CD8-positive, alpha-beta memory T cell (primary cell): ENCODE measurements around the gene SLAMF8. TPM values are rescaled to one million over a fixed set of nuclear protein-coding genes. Genes with fewer than 3 reads are reported as not detected.
A peak's percentile ranks its signal among the peaks of the same experiment; 100 is the strongest.

ENCODE experiments used
- CTCF ChIA-PET: fragments of 350-600 bp; sonication (Branson Sonifier 250); formaldehyde crosslinking; loops from one replicate; lab custom pipeline; 2021; ENCODE audit warnings: antibody characterized with exemption; lab: Charles Lee
- POLR2A ChIA-PET: fragments of 350-600 bp; sonication (Branson Sonifier 250); formaldehyde crosslinking; loops from one replicate; lab custom pipeline; 2021; ENCODE audit warnings: antibody characterized with exemption; lab: Charles Lee
- DNase-seq, 5 donors: peaks; one replicate each; pipeline versions ENCODE4 v3.0.0 to v3.0.0-alpha.2; 2020 to 2022; ENCODE audit warnings: mixed read lengths in 1 of 5
- H3K27ac ChIP-seq: one replicate; pipeline ENCODE4 v1.7.0; 2013; ENCODE audit warnings: low read depth, mild to moderate bottlenecking, low read length, moderate library complexity
- H3K27me3 ChIP-seq: 2 replicates; pipeline ENCODE4 v1.7.0; 2013; ENCODE audit warnings: low read length, mild to moderate bottlenecking; ENCODE audit not compliant: insufficient read depth, poor library complexity, severe bottlenecking
- H3K36me3 ChIP-seq: 2 replicates; pipeline ENCODE4 v1.7.0; 2013; ENCODE audit warnings: mild to moderate bottlenecking, low read length, moderate library complexity; ENCODE audit not compliant: insufficient read depth
- H3K4me1 ChIP-seq: 2 replicates; pipeline ENCODE4 v1.7.0; 2013; ENCODE audit warnings: mild to moderate bottlenecking, low read length, moderate library complexity; ENCODE audit not compliant: insufficient read depth
- H3K4me3 ChIP-seq: 2 replicates; pipeline ENCODE4 v1.7.0; 2013; ENCODE audit warnings: mild to moderate bottlenecking, low read length
- H3K9me3 ChIP-seq: 2 replicates; pipeline ENCODE4 v1.7.0; 2013; ENCODE audit warnings: mild to moderate bottlenecking, low read length
- H3K27ac Mint-ChIP-seq, 8 donors: one replicate each; pipeline ENCODE4 v1.8.0; 2020 to 2021; ENCODE audit warnings: mixed read lengths in 8 of 8, mild to moderate bottlenecking in 6 of 8, inconsistent platforms in 3 of 8, moderate library complexity in 3 of 8
- H3K27me3 Mint-ChIP-seq, 2 donors: one replicate each; pipeline ENCODE4 v1.8.0; 2020 to 2021; ENCODE audit warnings: mixed read lengths in 2 of 2, mild to moderate bottlenecking in 1 of 2, moderate library complexity in 1 of 2
- H3K36me3 Mint-ChIP-seq, 3 donors: one replicate each; pipeline ENCODE4 v1.8.0; 2020 to 2021; ENCODE audit warnings: mixed read lengths in 3 of 3, inconsistent platforms in 1 of 3, mild to moderate bottlenecking in 1 of 3
- H3K4me1 Mint-ChIP-seq, 3 donors: one replicate each; pipeline ENCODE4 v1.8.0; 2020 to 2021; ENCODE audit warnings: mixed read lengths in 3 of 3, inconsistent platforms in 1 of 3, mild to moderate bottlenecking in 1 of 3
- H3K4me3 Mint-ChIP-seq, 7 donors: one replicate each; pipeline ENCODE4 v1.8.0; 2020 to 2021; ENCODE audit warnings: mixed read lengths in 7 of 7, mild to moderate bottlenecking in 6 of 7, moderate library complexity in 4 of 7, inconsistent platforms in 2 of 7
- H3K9me3 Mint-ChIP-seq, 5 donors: one replicate each; pipeline ENCODE4 v1.8.0; 2020 to 2022; ENCODE audit warnings: mixed read lengths in 5 of 5, mild to moderate bottlenecking in 3 of 5, moderate library complexity in 2 of 5, inconsistent platforms in 1 of 5
- polyA plus RNA-seq: library from polyadenylated mRNA; unstranded; fragments of 300-500 nt; fragmentation: Illumina TruSeq; gene quantifications from one replicate; pipeline ENCODE4 v1.2.3, GENCODE V29; 2021
- total RNA-seq, 2 experiments: library from RNA; stranded (reverse); gene quantifications; one replicate each; pipeline ENCODE4 v1.2.3, GENCODE V29; 2021

The SLAMF8 gene
- total and polyA plus RNA-seq, 3 experiments from 2014 or later = 3.2 to 7.3 (median 4.0) TPM

- Mint-ChIP-seq H3K27me3 (peaks cover 7 to 9% of the 10 kb centered on the region in 2 donors), H3K36me3 (no peaks in the 10 kb centered on the region), H3K27ac (no peak overlapping the region), H3K9me3 (no peaks in the 10 kb centered on the region), H3K4me3 (peak overlapping the region in 1 of 7 donors; percentile 19), H3K4me1 (peaks cover 16 to 28% (median 17%) of the 10 kb centered on the region in 3 donors)
- no peaks in the 10 kb centered on the region for H3K27me3 ChIP-seq
- no peaks in the 10 kb centered on the region for H3K36me3 ChIP-seq
- no peak for DNase-seq
- H3K27ac ChIP-seq = no peak overlapping the region
- H3K4me1 ChIP-seq = no peaks in the 10 kb centered on the region
- H3K4me3 ChIP-seq = no peak overlapping the region
- ChIA-PET POLR2A (no interaction called here), CTCF (interaction anchor here (0.6 to 3.5 kb wide), 2 partner anchors 12 to 34 kb away, joined by 3 to 16 read pairs; no protein-coding TSS in a partner anchor)
- no peaks in the 10 kb centered on the region for H3K9me3 ChIP-seq
Measured at GRCh38 chr1:159786966-159787365, 39.7 kb upstream of the SLAMF8 start.

DNA sequence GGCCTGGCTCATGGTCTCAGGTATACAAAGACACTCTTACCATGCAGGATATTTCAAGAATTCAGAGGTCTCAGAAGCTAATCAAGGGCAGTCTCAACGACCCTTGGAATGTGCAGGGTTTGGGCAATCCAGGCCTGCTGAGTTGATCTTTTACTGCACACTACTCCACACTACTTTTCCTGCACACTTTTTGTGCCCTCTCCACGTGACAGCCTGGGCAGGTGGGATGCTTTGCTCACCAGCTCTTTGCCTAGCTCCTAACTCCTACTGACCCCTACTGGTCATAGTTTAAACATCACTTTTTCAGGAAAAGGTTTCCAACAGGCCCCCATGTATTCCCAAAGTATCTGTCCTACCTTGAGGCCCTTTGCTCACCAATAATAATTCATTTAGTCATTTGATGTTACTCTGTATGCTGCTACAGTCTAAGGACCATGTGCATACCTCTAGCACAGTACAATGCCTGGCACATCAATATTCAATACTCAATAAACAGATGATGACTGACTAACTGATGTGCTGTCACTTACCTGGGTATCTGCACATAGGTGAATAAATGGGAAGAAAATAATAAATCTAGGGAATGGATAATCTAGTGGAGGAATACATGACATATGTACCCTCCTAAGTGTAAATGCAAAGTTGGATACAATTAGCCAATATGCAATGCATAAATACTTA is 36.3 kb upstream of the SLAMF8 start:
- H3K4me1 Mint-ChIP-seq = peaks cover 0 to 4% (median 0%) of the 10 kb centered on the region in 3 donors
- no peaks in the 10 kb centered on the region for H3K9me3 ChIP-seq
- H3K36me3 ChIP-seq = no peaks in the 10 kb centered on the region
- POLR2A ChIA-PET = no interaction called here
- H3K4me3 ChIP-seq = no peak overlapping the region
- H3K36me3 Mint-ChIP-seq = no peaks in the 10 kb centered on the region
- CTCF ChIA-PET = interaction anchor here (1.0 to 1.3 kb wide), 5 partner anchors 9 to 102 kb away, joined by 3 to 9 read pairs (median 5); partner anchors contain the start of gene DUSP23
- H3K27ac ChIP-seq = no peak overlapping the region
- H3K27me3 Mint-ChIP-seq = peaks cover 5 to 9% of the 10 kb centered on the region in 2 donors
- H3K27ac Mint-ChIP-seq = no peak overlapping the region
- no peaks in the 10 kb centered on the region for H3K9me3 Mint-ChIP-seq
- DNase-seq = peak in 1 of 5 donors; percentile 20
- no peaks in the 10 kb centered on the region for H3K4me1 ChIP-seq
- no peak overlapping the region for H3K4me3 Mint-ChIP-seq
- no peaks in the 10 kb centered on the region for H3K27me3 ChIP-seq

DNA sequence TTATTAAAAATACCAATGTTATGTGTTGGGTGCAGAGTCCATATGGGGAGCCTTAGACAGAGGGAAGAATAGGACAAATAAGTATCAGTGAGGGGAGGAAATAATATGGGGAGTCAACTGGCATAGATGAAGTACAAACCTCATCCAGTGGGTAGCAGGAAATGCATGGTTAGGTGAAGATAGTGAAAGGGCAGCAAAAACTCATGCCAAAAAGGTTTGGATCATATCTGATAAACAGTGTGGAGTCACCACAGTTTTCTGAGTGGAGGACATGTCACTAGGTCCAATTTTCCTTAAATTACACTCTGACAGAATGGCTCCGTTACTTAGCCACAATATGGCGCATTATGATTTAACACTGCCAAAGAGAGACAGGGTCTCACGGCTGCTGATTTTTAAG is 35.6 kb upstream of the SLAMF8 start:
- H3K9me3 Mint-ChIP-seq = no peaks in the 10 kb centered on the region

GRCh38 chr1:159791461-159791860 is 35.2 kb upstream of the SLAMF8 start:
- H3K4me3 ChIP-seq = no peak overlapping the region
- no peaks in the 10 kb centered on the region for H3K9me3 ChIP-seq
- no peaks in the 10 kb centered on the region for H3K9me3 Mint-ChIP-seq
- H3K4me1 ChIP-seq = no peaks in the 10 kb centered on the region
- CTCF ChIA-PET = interaction anchor here (1.5 kb wide), 1 partner anchor 10 kb away, joined by 4 read pairs; no protein-coding TSS in a partner anchor
- H3K27me3 Mint-ChIP-seq = peaks cover 5 to 9% of the 10 kb centered on the region in 2 donors
- H3K27ac Mint-ChIP-seq = no peak overlapping the region
- no peaks in the 10 kb centered on the region for H3K27me3 ChIP-seq
- H3K4me3 Mint-ChIP-seq = no peak overlapping the region
- no peaks in the 10 kb centered on the region for H3K36me3 Mint-ChIP-seq
- POLR2A ChIA-PET = no interaction called here
- H3K27ac ChIP-seq = no peak overlapping the region
- H3K4me1 Mint-ChIP-seq = no peaks in the 10 kb centered on the region
- H3K36me3 ChIP-seq = no peaks in the 10 kb centered on the region
- no peak for DNase-seq

More for the DNA sequence above, 35.6 kb upstream of the SLAMF8 start:
- peaks cover 5 to 9% of the 10 kb centered on the region in 2 donors for H3K27me3 Mint-ChIP-seq
- DNase-seq = no peak
- Histone ChIP-seq H3K9me3 (no peaks in the 10 kb centered on the region), H3K27me3 (no peaks in the 10 kb centered on the region), H3K27ac (no peak overlapping the region), H3K4me1 (no peaks in the 10 kb centered on the region), H3K4me3 (no peak overlapping the region), H3K36me3 (no peaks in the 10 kb centered on the region)
- no peaks in the 10 kb centered on the region for H3K36me3 Mint-ChIP-seq
- ChIA-PET POLR2A (no interaction called here), CTCF (no interaction called here)
- no peak overlapping the region for H3K4me3 Mint-ChIP-seq
- no peaks in the 10 kb centered on the region for H3K4me1 Mint-ChIP-seq
- no peak overlapping the region for H3K27ac Mint-ChIP-seq

GRCh38 chr1:159795534-159795933 is 31.1 kb upstream of the SLAMF8 start:
- Mint-ChIP-seq H3K27ac (no peak overlapping the region), H3K4me1 (peaks cover 20 to 21% (median 21%) of the 10 kb centered on the region in 3 donors), H3K4me3 (no peak overlapping the region), H3K27me3 (peaks cover 5 to 6% of the 10 kb centered on the region in 2 donors), H3K9me3 (no peaks in the 10 kb centered on the region), H3K36me3 (no peaks in the 10 kb centered on the region)
- ChIA-PET CTCF (interaction anchor here (12.6 kb wide), 1 partner anchor 95 kb away, joined by 316 read pairs; no protein-coding TSS in a partner anchor), POLR2A (no interaction called here)
- H3K4me3 ChIP-seq = no peak overlapping the region
- DNase-seq = no peak
- no peak overlapping the region for H3K27ac ChIP-seq
- H3K36me3 ChIP-seq = no peaks in the 10 kb centered on the region
- H3K4me1 ChIP-seq = peaks cover 21% of the 10 kb centered on the region
- H3K9me3 ChIP-seq = no peaks in the 10 kb centered on the region
- no peaks in the 10 kb centered on the region for H3K27me3 ChIP-seq

- Histone ChIP-seq H3K4me1 (peaks cover 29% of the 10 kb centered on the region), H3K9me3 (no peaks in the 10 kb centered on the region), H3K4me3 (no peak overlapping the region), H3K27me3 (no peaks in the 10 kb centered on the region), H3K27ac (no peak overlapping the region), H3K36me3 (no peaks in the 10 kb centered on the region)
- peak; percentile 23 to 69 (median 30) for DNase-seq
- H3K9me3 Mint-ChIP-seq = no peaks in the 10 kb centered on the region
- H3K27ac Mint-ChIP-seq = peak overlapping the region in 3 of 8 donors; percentile 12 to 44 (median 33)
- H3K36me3 Mint-ChIP-seq = peaks cover 0 to 2% (median 0%) of the 10 kb centered on the region in 3 donors
- POLR2A ChIA-PET = interaction anchor here (0.9 to 1.8 kb wide), 2 partner anchors 57 to 92 kb away, joined by 3 to 7 read pairs; no protein-coding TSS in a partner anchor
- H3K27me3 Mint-ChIP-seq = peaks cover 0 to 1% of the 10 kb centered on the region in 2 donors
- CTCF ChIA-PET = interaction anchor here (0.7 to 12.6 kb wide), 30 partner anchors 8 to 585 kb away, joined by 3 to 316 read pairs (median 6); partner anchors contain the start of genes DUSP23, IGSF9, SLAMF8 and TAGLN2
- peaks cover 52 to 55% (median 54%) of the 10 kb centered on the region in 3 donors for H3K4me1 Mint-ChIP-seq
- H3K4me3 Mint-ChIP-seq = peak overlapping the region in 2 of 7 donors; percentile 10 to 42
Measured at GRCh38 chr1:159798893-159799292, 27.8 kb upstream of the SLAMF8 start.

DNA sequence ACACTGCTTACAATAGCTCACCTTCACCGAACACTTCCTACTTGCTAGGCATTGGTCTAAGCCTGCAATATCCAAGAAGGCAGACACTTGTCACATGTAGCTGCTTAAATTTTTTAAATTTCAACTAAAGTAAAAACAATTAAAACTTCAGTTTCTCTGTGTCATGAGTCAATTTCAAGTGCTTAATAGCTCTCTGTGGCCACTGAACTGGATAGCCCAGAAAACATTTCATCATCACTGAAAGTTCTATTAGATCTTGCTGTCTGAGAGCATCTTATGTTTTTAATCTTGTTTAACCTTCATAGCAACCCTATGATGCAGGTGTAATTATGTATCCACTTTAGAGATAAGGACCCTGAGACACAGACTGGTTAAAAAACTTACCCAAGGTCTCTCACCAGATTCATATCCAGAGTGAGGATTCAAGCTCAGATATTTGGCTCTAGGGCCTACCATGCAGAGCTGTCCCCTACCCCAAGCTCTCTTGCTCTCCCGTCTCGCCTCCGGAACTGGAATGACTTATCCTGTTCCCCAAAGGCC is 27.2 kb upstream of the SLAMF8 start:
- peak overlapping the region; percentile 80 to 94 (median 85) for H3K4me3 Mint-ChIP-seq
- ChIA-PET POLR2A (interaction anchor here (0.9 to 1.8 kb wide), 3 partner anchors 28 to 91 kb away, joined by 3 to 7 read pairs (median 5); no protein-coding TSS in a partner anchor), CTCF (interaction anchor here (0.7 to 12.6 kb wide), 29 partner anchors 8 to 586 kb away, joined by 3 to 316 read pairs (median 6); partner anchors contain the start of genes DUSP23, SLAMF8 and TAGLN2)
- H3K36me3 Mint-ChIP-seq = peaks cover 0 to 2% (median 0%) of the 10 kb centered on the region in 3 donors
- H3K4me1 ChIP-seq = peaks cover 34% of the 10 kb centered on the region
- H3K27ac Mint-ChIP-seq = peak overlapping the region; percentile 12 to 94 (median 70)
- DNase-seq = no peak
- H3K27me3 ChIP-seq = no peaks in the 10 kb centered on the region
- H3K9me3 ChIP-seq = no peaks in the 10 kb centered on the region
- no peaks in the 10 kb centered on the region for H3K9me3 Mint-ChIP-seq
- H3K4me1 Mint-ChIP-seq = peaks cover 58 to 61% (median 60%) of the 10 kb centered on the region in 3 donors
- peak overlapping the region; percentile 50 for H3K4me3 ChIP-seq
- H3K27me3 Mint-ChIP-seq = peaks cover 0 to 1% of the 10 kb centered on the region in 2 donors
- H3K36me3 ChIP-seq = no peaks in the 10 kb centered on the region
- no peak overlapping the region for H3K27ac ChIP-seq
